ENCODE data around the gene RIOK3.

The RIOK3 gene

DNA sequence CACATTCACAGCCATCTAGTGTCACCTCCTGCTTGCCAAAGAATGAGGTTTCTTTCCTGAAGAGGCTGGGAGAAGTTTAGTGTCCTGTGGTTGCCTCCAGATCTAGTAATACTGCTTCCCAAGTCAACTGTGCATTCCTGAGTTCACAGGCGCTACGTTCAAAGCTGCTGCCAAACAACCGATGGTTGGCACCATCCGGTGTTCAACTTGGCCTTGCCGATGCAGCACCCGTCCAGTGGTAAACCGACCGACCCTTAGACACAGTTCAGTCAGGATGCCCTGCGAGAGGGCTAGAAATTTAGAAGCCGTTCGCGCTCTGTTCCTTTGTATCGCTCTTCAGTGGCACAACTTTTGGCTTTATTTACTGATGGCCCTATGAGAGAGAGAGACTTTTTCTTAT is 78.8 kb downstream of the RIOK3 start:
- no peak for DNase-seq

All from fibroblast of skin of right biceps (primary cell).